ENCODE data around the gene HAL. TPM values are rescaled to one million over a fixed set of nuclear protein-coding genes. Genes with fewer than 3 reads are reported as not detected.
A peak's percentile ranks its signal among the peaks of the same experiment; 100 is the strongest.

HAL gene
- 0.35 TPM for polyA plus RNA-seq (2013, experiment 1 of 2; ENCODE audit: insufficient read length)
- polyA plus RNA-seq (2013, experiment 2 of 2; ENCODE audit: insufficient read length): 0.11 TPM

GRCh38 chr12:95996034-95996658, at the start of gene HAL:
TSS of gene HAL (minus strand) at chr12:95996344. CDS start at chr12:95995910, 434 bp downstream.
- no peak for DNase-seq

- no peak for DNase-seq
These were observed 49.4 kb upstream of the HAL start for GRCh38 chr12:96045566-96045965.

- no peak for DNase-seq
These were observed 48.8 kb upstream of the HAL start for GRCh38 chr12:96044943-96045290.

- DNase-seq: peak; percentile 86
These were observed 48.1 kb upstream of the HAL start for GRCh38 chr12:96044017-96044942.

GRCh38 chr12:96041181-96041580, 45.0 kb upstream of the HAL start:
- no peak for DNase-seq

GRCh38 chr12:96040305-96041133, 44.4 kb upstream of the HAL start:
- DNase-seq: no peak

GRCh38 chr12:96039516-96039915, 43.4 kb upstream of the HAL start:
- DNase-seq: no peak

GRCh38 chr12:96036765-96037455, 40.8 kb upstream of the HAL start:
- peak; percentile 40 for DNase-seq

- peak; percentile 97 for DNase-seq
These were observed 39.4 kb upstream of the HAL start, which contains the start of gene LTA4H for GRCh38 chr12:96035283-96036236. TSS of gene LTA4H (minus strand) at chr12:96035587. CDS start at chr12:96035519, 68 bp downstream.

GRCh38 chr12:96034621-96035282, 38.6 kb upstream of the HAL start:
- DNase-seq: peak; percentile 40

GRCh38 chr12:96033549-96034389, 37.6 kb upstream of the HAL start:
- DNase-seq: no peak

GRCh38 chr12:96029826-96030225, 33.7 kb upstream of the HAL start:
- no peak for DNase-seq

- DNase-seq: no peak
These were observed 32.4 kb upstream of the HAL start for GRCh38 chr12:96028538-96028937.

GRCh38 chr12:96026331-96026730, 30.2 kb upstream of the HAL start:
- no peak for DNase-seq

- DNase-seq: no peak
These were observed 29.4 kb upstream of the HAL start for GRCh38 chr12:96025518-96025917.

GRCh38 chr12:96020314-96021003, 24.3 kb upstream of the HAL start:
- no peak for DNase-seq

- DNase-seq: peak; percentile 29
These were observed 19.5 kb upstream of the HAL start for GRCh38 chr12:96015672-96016071.

GRCh38 chr12:96014943-96015599, 18.9 kb upstream of the HAL start:
- DNase-seq: no peak

Measured in fibroblast of skin of back (primary cell).